ENCODE results near the gene ACTR1B.
"Not testable (repeated sequence)": the region's sequence is repeated elsewhere in the genome, so short reads cannot be mapped to it uniquely, and the experiment has no call there.

ACTR1B gene

GRCh38 chr2:97611895-97612294 lies 51.9 kb downstream of the ACTR1B start:
- DNase-seq: not testable (repeated sequence)

DNA sequence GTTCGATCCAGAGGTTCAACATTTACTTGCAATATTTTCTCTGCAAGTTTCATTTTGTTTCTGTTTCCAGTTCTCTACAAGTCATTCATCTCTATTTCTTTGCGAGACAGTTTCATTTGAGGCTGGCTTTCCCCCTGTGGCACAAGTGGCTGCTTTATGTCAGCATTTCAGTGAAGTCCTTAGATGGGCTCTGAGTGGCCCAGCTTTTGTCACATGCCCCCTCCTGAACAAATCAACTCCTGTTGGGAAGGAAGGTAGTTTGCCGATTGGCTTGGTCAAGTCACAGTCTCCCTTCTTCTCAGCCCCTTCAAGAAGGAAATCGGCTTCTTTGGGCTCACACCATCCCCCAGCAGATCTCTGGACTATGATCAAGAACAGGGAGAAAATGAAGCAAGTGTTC lies 55.1 kb downstream of the ACTR1B start:
- DNase-seq: not testable (repeated sequence)
